HG03175 (cell line): ENCODE results near the gene FRS2.
"Not testable (repeated sequence)": the region's sequence is repeated elsewhere in the genome, so short reads cannot be mapped to it uniquely, and the experiment has no call there.

Experiments used
- ATAC-seq: cut with Tn5 transposase; IDR thresholded peaks from one replicate; pipeline ENCODE4 v1.9.1; 2021; ENCODE audit warnings: mild to moderate bottlenecking, moderate library complexity; ENCODE audit not compliant: unreplicated experiment

The FRS2 gene

GRCh38 chr12:69570545-69571399 is 100.6 kb downstream of the FRS2 start:
- ATAC-seq: peak; percentile 78

GRCh38 chr12:69575346-69575745 is 105.2 kb downstream of the FRS2 start:
- ATAC-seq: no peak

GRCh38 chr12:69578283-69578682 is 108.1 kb downstream of the FRS2 start:
- ATAC-seq: no peak

- ATAC-seq: no peak
Measured at GRCh38 chr12:69579029-69579428, 108.8 kb downstream of the FRS2 start.

GRCh38 chr12:69580074-69580473 is 109.9 kb downstream of the FRS2 start:
- ATAC-seq: no peak

- no peak for ATAC-seq
Measured at GRCh38 chr12:69583203-69583602, 113.0 kb downstream of the FRS2 start.

- peak; percentile 98 for ATAC-seq
Measured at GRCh38 chr12:69585189-69586062, 115.2 kb downstream of the FRS2 start, which contains the start of gene CCT2. Gene CCT2 (plus strand): TSS chr12:69585459. CDS start chr12:69585522, 63 bp downstream.

GRCh38 chr12:69588527-69588926 is 118.3 kb downstream of the FRS2 start:
- no peak for ATAC-seq

- no peak for ATAC-seq
Measured at GRCh38 chr12:69589082-69589481, 118.9 kb downstream of the FRS2 start.

GRCh38 chr12:69595689-69596088 is 125.5 kb downstream of the FRS2 start:
- ATAC-seq: no peak

GRCh38 chr12:69598174-69598753 is 128.1 kb downstream of the FRS2 start:
- no peak for ATAC-seq

GRCh38 chr12:69600804-69601203 is 130.6 kb downstream of the FRS2 start:
- ATAC-seq: no peak

- ATAC-seq: no peak
Measured at GRCh38 chr12:69601962-69602685, 131.9 kb downstream of the FRS2 start.

GRCh38 chr12:69602954-69603353 is 132.8 kb downstream of the FRS2 start:
- ATAC-seq: no peak

GRCh38 chr12:69603556-69603955 is 133.4 kb downstream of the FRS2 start:
- not testable (repeated sequence) for ATAC-seq

- ATAC-seq: not testable (repeated sequence)
Measured at GRCh38 chr12:69604275-69604674, 134.1 kb downstream of the FRS2 start.

- no peak for ATAC-seq
Measured at GRCh38 chr12:69608114-69608513, 137.9 kb downstream of the FRS2 start.

- ATAC-seq: no peak
Measured at GRCh38 chr12:69610126-69610525, 139.9 kb downstream of the FRS2 start.

GRCh38 chr12:69610729-69611128 is 140.5 kb downstream of the FRS2 start, which contains the start of gene LRRC10:
Gene LRRC10 (minus strand): TSS chr12:69610907. CDS start chr12:69610838, 69 bp downstream.
- ATAC-seq: no peak

GRCh38 chr12:69613351-69613750 is 143.2 kb downstream of the FRS2 start:
- ATAC-seq: no peak

- ATAC-seq: no peak
Measured at GRCh38 chr12:69616025-69616424, 145.8 kb downstream of the FRS2 start.
